ENCODE measurements around the gene DLG2.

DLG2 gene

GRCh38 chr11:83927422-83927821 is 1699.7 kb downstream of the DLG2 start:
- no peak for DNase-seq (ENCODE audit: low read depth in 2 of 2)

- no peak for DNase-seq (ENCODE audit: low read depth in 2 of 2)
Observed at GRCh38 chr11:83924795-83925542, 1702.2 kb downstream of the DLG2 start.

GRCh38 chr11:83923961-83924360 is 1703.2 kb downstream of the DLG2 start:
- no peak for DNase-seq (ENCODE audit: low read depth in 2 of 2)

- DNase-seq (ENCODE audit: low read depth in 2 of 2) = no peak
Observed at GRCh38 chr11:83922953-83923352, 1704.2 kb downstream of the DLG2 start.

- DNase-seq (ENCODE audit: low read depth in 2 of 2) = no peak
Observed at GRCh38 chr11:83922318-83922717, 1704.8 kb downstream of the DLG2 start.

- no peak for DNase-seq (ENCODE audit: low read depth in 2 of 2)
Observed at GRCh38 chr11:83921447-83922192, 1705.5 kb downstream of the DLG2 start.

- no peak for DNase-seq (ENCODE audit: low read depth in 2 of 2)
Observed at GRCh38 chr11:83918476-83918875, 1708.7 kb downstream of the DLG2 start.

GRCh38 chr11:83914995-83915394 is 1712.1 kb downstream of the DLG2 start:
- DNase-seq (ENCODE audit: low read depth in 2 of 2) = no peak

- DNase-seq (ENCODE audit: low read depth in 2 of 2) = no peak
Observed at GRCh38 chr11:83909579-83910534, 1717.3 kb downstream of the DLG2 start.

- no peak for DNase-seq (ENCODE audit: low read depth in 2 of 2)
Observed at GRCh38 chr11:83908298-83908856, 1718.8 kb downstream of the DLG2 start.

GRCh38 chr11:83895516-83895915 is 1731.6 kb downstream of the DLG2 start:
- DNase-seq (ENCODE audit: low read depth in 2 of 2) = no peak

GRCh38 chr11:83881428-83881827 is 1745.7 kb downstream of the DLG2 start:
- no peak for DNase-seq (ENCODE audit: low read depth in 2 of 2)

- DNase-seq (ENCODE audit: low read depth in 2 of 2) = no peak
Observed at GRCh38 chr11:83871054-83871453, 1756.1 kb downstream of the DLG2 start.

- DNase-seq (ENCODE audit: low read depth in 2 of 2) = no peak
Observed at GRCh38 chr11:83866655-83867054, 1760.5 kb downstream of the DLG2 start.

GRCh38 chr11:83865636-83866461 is 1761.3 kb downstream of the DLG2 start:
- no peak for DNase-seq (ENCODE audit: low read depth in 2 of 2)

- no peak for DNase-seq (ENCODE audit: low read depth in 2 of 2)
Observed at GRCh38 chr11:83864412-83865057, 1762.6 kb downstream of the DLG2 start.

- DNase-seq (ENCODE audit: low read depth in 2 of 2) = no peak
Observed at GRCh38 chr11:83863272-83863671, 1763.9 kb downstream of the DLG2 start.

- no peak for DNase-seq (ENCODE audit: low read depth in 2 of 2)
Observed at GRCh38 chr11:83862691-83863090, 1764.5 kb downstream of the DLG2 start.

GRCh38 chr11:83862033-83862432 is 1765.1 kb downstream of the DLG2 start:
- no peak for DNase-seq (ENCODE audit: low read depth in 2 of 2)

GRCh38 chr11:83858694-83859093 is 1768.5 kb downstream of the DLG2 start:
- no peak for DNase-seq (ENCODE audit: low read depth in 2 of 2)
